H9 (cell line): ENCODE measurements around the gene EPOP. TPM values are rescaled to one million over a fixed set of nuclear protein-coding genes. Genes with fewer than 3 reads are reported as not detected.

Experiments
- DNase-seq: peaks from one replicate; pipeline ENCODE4 v3.0.0-alpha.2; 2017
- H2AFZ ChIP-seq: one replicate; pipeline ENCODE4 v1.6.1; 2013; ENCODE audit warnings: mild to moderate bottlenecking, low read length, control low read depth, moderate library complexity
- H2AK5ac ChIP-seq: 2 replicates; pipeline ENCODE4 v1.6.1; 2013; ENCODE audit warnings: low read length, control low read depth, mixed read lengths; ENCODE audit not compliant: insufficient read length
- H2BK120ac ChIP-seq: one replicate; pipeline ENCODE4 v1.6.1; 2013; ENCODE audit warnings: low read depth, mild to moderate bottlenecking, low read length, control low read depth, inconsistent platforms; ENCODE audit not compliant: poor library complexity, severe bottlenecking
- H2BK12ac ChIP-seq: 2 replicates; pipeline ENCODE4 v1.6.1; 2013; ENCODE audit warnings: low read length, control low read depth, mixed read lengths, low read depth; ENCODE audit not compliant: insufficient read length
- H2BK15ac ChIP-seq: 2 replicates; pipeline ENCODE4 v1.6.1; 2013; ENCODE audit warnings: low read depth, low read length, control low read depth
- H2BK20ac ChIP-seq: one replicate; pipeline ENCODE4 v1.6.1; 2013; ENCODE audit warnings: low read depth, mild to moderate bottlenecking, low read length, control low read depth, inconsistent platforms; ENCODE audit not compliant: poor library complexity, severe bottlenecking
- H2BK5ac ChIP-seq: 2 replicates; pipeline ENCODE4 v1.6.1; 2013; ENCODE audit warnings: low read length, control low read depth, mixed read lengths; ENCODE audit not compliant: insufficient read length
- H3K14ac ChIP-seq: 2 replicates; pipeline ENCODE4 v1.6.1; 2013; ENCODE audit warnings: low read length, control low read depth; ENCODE audit not compliant: insufficient read depth
- H3K18ac ChIP-seq: 2 replicates; pipeline ENCODE4 v1.6.1; 2013; ENCODE audit warnings: low read depth, mild to moderate bottlenecking, mixed read lengths, low read length, control low read depth; ENCODE audit not compliant: insufficient read length
- H3K23ac ChIP-seq: 2 replicates; pipeline ENCODE4 v1.6.1; 2013; ENCODE audit warnings: low read length, control low read depth, mixed read lengths, low read depth; ENCODE audit not compliant: insufficient read length
- H3K23me2 ChIP-seq: 2 replicates; pipeline ENCODE4 v1.6.1; 2013; ENCODE audit warnings: low read depth, mild to moderate bottlenecking, mixed read lengths, low read length, control low read depth; ENCODE audit not compliant: insufficient read length, poor library complexity, severe bottlenecking
- H3K27ac ChIP-seq: 2 replicates; pipeline ENCODE4 v1.5.1; 2013; ENCODE audit warnings: low read length, control low read depth, mixed read lengths, low read depth; ENCODE audit not compliant: insufficient read length
- H3K27me3 ChIP-seq: 2 replicates; pipeline ENCODE4 v1.6.1; 2013; ENCODE audit warnings: low read length, control low read depth, inconsistent platforms; ENCODE audit not compliant: insufficient read depth
- H3K4ac ChIP-seq: 2 replicates; pipeline ENCODE4 v1.6.1; 2013; ENCODE audit warnings: low read depth, mild to moderate bottlenecking, control low read depth, inconsistent platforms, low read length, moderate library complexity
- H3K4me1 ChIP-seq: 2 replicates; pipeline ENCODE4 v1.6.1; 2013; ENCODE audit warnings: low read length, control low read depth, inconsistent platforms; ENCODE audit not compliant: insufficient read depth
- H3K4me2 ChIP-seq: 2 replicates; pipeline ENCODE4 v1.6.1; 2013; ENCODE audit warnings: low read length, control low read depth, mixed read lengths; ENCODE audit not compliant: insufficient read length, insufficient read depth
- H3K56ac ChIP-seq: 2 replicates; pipeline ENCODE4 v1.6.1; 2013; ENCODE audit warnings: low read depth, mild to moderate bottlenecking, mixed read lengths, low read length, control low read depth; ENCODE audit not compliant: insufficient read length
- H3K79me1 ChIP-seq: 2 replicates; pipeline ENCODE4 v1.6.1; 2013; ENCODE audit warnings: low read depth, mild to moderate bottlenecking, moderate library complexity, low read length, control low read depth, inconsistent platforms; ENCODE audit not compliant: insufficient read depth, poor library complexity, severe bottlenecking
- H3K79me2 ChIP-seq: 2 replicates; pipeline ENCODE4 v1.6.1; 2013; ENCODE audit warnings: low read length, control low read depth, inconsistent platforms; ENCODE audit not compliant: insufficient read depth
- H3K9ac ChIP-seq: 2 replicates; pipeline ENCODE4 v1.6.1; 2013; ENCODE audit warnings: low read length, control low read depth, mixed read lengths; ENCODE audit not compliant: insufficient read length; ENCODE audit errors: extremely low read depth
- H3K9me3 ChIP-seq: one replicate; pipeline ENCODE4 v1.6.1; 2013; ENCODE audit warnings: low read depth, low read length, inconsistent platforms; ENCODE audit not compliant: control insufficient read depth
- H3T11ph ChIP-seq: one replicate; pipeline ENCODE4 v1.6.1; 2013; ENCODE audit warnings: mild to moderate bottlenecking, low read length, control low read depth, inconsistent platforms
- H4K20me1 ChIP-seq: one replicate; pipeline ENCODE4 v1.6.1; 2013; ENCODE audit not compliant: control insufficient read depth, insufficient read length, insufficient read depth
- H4K5ac ChIP-seq: 2 replicates; pipeline ENCODE4 v1.6.1; 2013; ENCODE audit warnings: low read depth, mild to moderate bottlenecking, mixed read lengths, low read length, control low read depth; ENCODE audit not compliant: insufficient read length
- H4K8ac ChIP-seq: replicated peaks from 2 replicates; pipeline ENCODE4 v1.6.1; 2013; ENCODE audit warnings: low read length, control low read depth, mixed read lengths, low read depth; ENCODE audit not compliant: insufficient read length
- H4K91ac ChIP-seq: 2 replicates; pipeline ENCODE4 v1.6.1; 2013; ENCODE audit warnings: low read depth, mild to moderate bottlenecking, moderate library complexity, mixed read lengths, low read length, control low read depth; ENCODE audit not compliant: insufficient read length
- H3K27ac Mint-ChIP-seq, 3 experiments: 2 replicates in 2 of 3; 3 replicates in 1 of 3; pipeline ENCODE4 v1.8.0; 2020 to 2021; ENCODE audit warnings: mixed read lengths in 3 of 3, mild to moderate bottlenecking in 1 of 3, moderate library complexity in 1 of 3
- H3K27me3 Mint-ChIP-seq: 2 replicates; pipeline ENCODE4 v1.8.0; 2021; ENCODE audit warnings: low read depth, mild to moderate bottlenecking, moderate library complexity, mixed read lengths
- H3K36me3 Mint-ChIP-seq, 3 experiments: 2 replicates in 2 of 3; 3 replicates in 1 of 3; pipeline ENCODE4 v1.8.0; 2020 to 2021; ENCODE audit warnings: low read depth in 3 of 3, mixed read lengths in 3 of 3; ENCODE audit not compliant: insufficient read depth in 1 of 3
- H3K4me1 Mint-ChIP-seq, 2 experiments: 2 replicates each; pipeline ENCODE4 v1.8.0; 2020; ENCODE audit warnings: mixed read lengths in 2 of 2
- H3K4me3 Mint-ChIP-seq, 2 experiments: 2 replicates in 1 of 2; 3 replicates in 1 of 2; pipeline ENCODE4 v1.8.0; 2020 to 2021; ENCODE audit warnings: mild to moderate bottlenecking in 2 of 2, mixed read lengths in 2 of 2, moderate library complexity in 1 of 2
- H3K9me3 Mint-ChIP-seq, 2 experiments: 2 replicates in 1 of 2; 3 replicates in 1 of 2; pipeline ENCODE4 v1.8.0; 2020; ENCODE audit warnings: mild to moderate bottlenecking in 2 of 2, mixed read lengths in 2 of 2, moderate library complexity in 1 of 2
- CTCF ChIP-seq: fragments of 200-600 bp; sonication (generic); conservative IDR thresholded peaks from 3 replicates; pipeline ENCODE4 v1.8.0; 2021; ENCODE audit warnings: antibody characterized with exemption, mild to moderate bottlenecking
- WGBS: extraction: QIAGEN DNeasy Blood & Tissue Kit; methylation state at CpG from one replicate; pipeline ENCODE4 v1.1.7; 2013; ENCODE audit warnings: missing lambda C conversion rate, low lambda C conversion rate, mixed read lengths; ENCODE audit not compliant: insufficient read length; ENCODE audit errors: extremely low coverage; 5-methylcytosine and 5-hydroxymethylcytosine counted together
- total RNA-seq: library from RNA; stranded (reverse); gene quantifications from 2 replicates; pipeline ENCODE4 v1.2.1, GENCODE V29; 2021

Gene EPOP
- total RNA-seq, 1 experiment from 2014 or later = 5.9 TPM

- Histone ChIP-seq H3K23me2 (no peaks in the 10 kb centered on the region), H3K9me3 (no peaks in the 10 kb centered on the region), H2BK120ac (no peak overlapping the region), H3K9ac (no peak overlapping the region), H3K4ac (no peak overlapping the region), H3K4me2 (no peak overlapping the region), H3K27me3 (peaks cover 11% of the 10 kb centered on the region; the same call in 1 of the 2 replicates), H4K5ac (no peak overlapping the region), H3K23ac (no peak overlapping the region), H3K79me1 (no peaks in the 10 kb centered on the region), H2BK15ac (no peak overlapping the region), H2BK5ac (no peak overlapping the region), H3K79me2 (no peaks in the 10 kb centered on the region), H2BK20ac (no peak overlapping the region), H3K4me1 (peaks cover 4% of the 10 kb centered on the region; the same call in 1 of the 2 replicates), H2BK12ac (no peak overlapping the region), H4K91ac (no peak overlapping the region), H3K27ac (no peak overlapping the region), H3K18ac (no peak overlapping the region), H3K56ac (no peak overlapping the region), H2AFZ (no peak overlapping the region), H3K14ac (no peak overlapping the region), H2AK5ac (no peak overlapping the region), H4K20me1 (no peaks in the 10 kb centered on the region), H4K8ac (no peak overlapping the region), H3T11ph (no peak overlapping the region)
- Mint-ChIP-seq H3K4me1 (peaks cover 37 to 72% of the 10 kb centered on the region in 2 experiments), H3K9me3 (no peaks in the 10 kb centered on the region), H3K27ac (no peak overlapping the region; a peak in 1 of 7 replicates), H3K36me3 (peaks cover 3 to 13% (median 4%) of the 10 kb centered on the region in 3 experiments; a peak in 6 of 7 replicates), H3K4me3 (no peak overlapping the region; a peak in 1 of 5 replicates), H3K27me3 (peaks cover 56% of the 10 kb centered on the region)
- TF ChIP-seq CTCF = no peak
- no CpG with 5 or more reads among the region's 26 CpGs for WGBS
- DNase-seq = peak; percentile 30
These were observed 37.2 kb upstream of the EPOP start for GRCh38 chr17:38711792-38712571.
